GM19372 (cell line): Measurements from ENCODE around the gene KCND2.

Source experiments
- ATAC-seq: cut with Tn5 transposase; IDR thresholded peaks from one replicate; pipeline ENCODE4 v1.9.1; 2021; ENCODE audit warnings: mild to moderate bottlenecking, low read depth, moderate library complexity; ENCODE audit not compliant: unreplicated experiment

Gene KCND2

GRCh38 chr7:120792091-120792860 is 519.3 kb downstream of the KCND2 start:
- peak; percentile 84 for ATAC-seq

- ATAC-seq, result no peak
Observed at GRCh38 chr7:120792861-120793130, 519.8 kb downstream of the KCND2 start.

DNA sequence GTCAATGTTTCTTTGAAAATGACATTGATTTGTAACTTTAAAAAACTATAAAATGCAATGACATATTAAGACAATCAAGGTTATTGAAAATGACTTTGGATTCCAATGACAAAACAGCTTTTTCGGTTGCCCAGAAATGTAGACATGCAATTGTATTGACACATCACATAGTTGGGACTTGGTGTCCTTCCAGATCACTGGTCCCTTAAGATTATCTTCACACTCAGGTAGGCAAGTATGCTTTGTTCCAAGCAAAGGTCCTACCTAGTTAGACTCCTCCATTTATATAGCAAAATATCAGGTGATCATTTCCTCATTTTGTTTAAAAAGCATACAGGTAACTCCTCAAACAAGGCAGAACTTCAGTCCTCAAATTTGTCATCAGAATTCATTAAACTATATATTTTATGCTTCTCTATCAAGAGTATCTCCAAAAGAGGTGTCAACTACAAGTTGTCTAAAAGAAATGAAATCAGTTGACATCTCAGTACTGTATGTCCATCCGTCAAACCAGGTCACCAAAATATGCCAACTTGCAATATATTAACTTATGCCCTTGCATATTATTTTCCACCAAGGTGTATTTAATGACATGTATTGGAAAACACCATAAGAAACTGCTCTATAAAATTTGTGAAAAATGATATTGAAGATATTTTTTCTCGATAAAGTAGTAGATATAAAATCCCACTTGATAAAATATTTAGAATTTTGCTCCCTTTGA is 520.4 kb downstream of the KCND2 start:
- ATAC-seq, result no peak

- no peak for ATAC-seq
Observed at GRCh38 chr7:120794106-120794729, 521.2 kb downstream of the KCND2 start.

GRCh38 chr7:120797026-120797645 is 524.2 kb downstream of the KCND2 start:
- ATAC-seq, result no peak

DNA sequence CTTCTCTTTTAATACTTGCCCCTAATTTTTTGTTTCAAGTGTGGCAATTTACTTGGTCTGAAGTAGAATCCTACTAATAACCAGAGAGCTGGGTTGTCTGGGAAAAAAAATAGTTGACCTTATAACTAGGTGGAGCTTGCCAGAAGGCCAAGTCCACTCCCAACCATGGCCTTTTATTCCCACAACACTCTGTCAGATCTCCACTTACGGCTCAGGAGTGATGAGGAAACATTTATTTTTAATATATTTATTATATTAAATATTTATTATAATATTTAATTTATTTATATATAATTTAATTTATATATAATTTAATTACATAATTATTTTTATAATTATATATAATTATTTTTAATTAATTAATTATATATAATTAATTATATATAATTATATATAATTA is 526.2 kb downstream of the KCND2 start:
- ATAC-seq, result no peak
